GM23248 (cell line): ENCODE results near the gene RAB13.
"Not testable (repeated sequence)": the region's sequence is repeated elsewhere in the genome, so short reads cannot be mapped to it uniquely, and the experiment has no call there.

Source experiments
- EZH2 ChIP-seq: fragments of 200-600 bp; sonication (generic); IDR thresholded peaks from 2 replicates; pipeline ENCODE4 v1.6.1; 2018; ENCODE audit warnings: antibody characterized with exemption, mild to moderate bottlenecking; ENCODE audit not compliant: insufficient read depth, poor library complexity, severe bottlenecking
- EZH2phosphoT487 ChIP-seq: fragments of 200-600 bp; sonication (generic); IDR thresholded peaks from 2 replicates; pipeline ENCODE4 v1.6.1; 2018; ENCODE audit warnings: antibody characterized with exemption, moderate library complexity, mild to moderate bottlenecking, low read depth; ENCODE audit not compliant: insufficient read depth

DNA sequence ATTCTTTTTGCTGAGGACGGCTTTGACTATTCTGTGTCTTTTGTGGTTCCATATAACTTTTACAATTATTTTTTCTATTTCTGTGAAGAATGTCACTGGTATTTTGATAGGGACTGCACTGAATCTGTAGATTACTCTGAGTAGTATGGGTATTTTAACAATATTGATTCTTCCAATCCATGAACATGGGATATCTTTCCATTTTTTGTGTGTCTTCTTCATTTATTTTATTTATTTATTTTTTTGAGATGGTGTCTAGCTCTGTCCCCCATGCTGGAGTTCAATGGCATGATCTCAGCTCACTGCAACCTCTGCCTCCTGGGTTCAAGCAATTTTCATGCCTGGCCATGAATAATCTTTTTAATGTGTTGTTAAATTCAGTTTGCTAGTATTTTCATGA, 47.6 kb upstream of the RAB13 start:
- TF ChIP-seq EZH2phosphoT487, EZH2: not testable (repeated sequence)
